Inflammatory macrophage (primary cell): ENCODE data around the gene KRT81.

Source experiments
- DNase-seq, 2 donors: peaks; one replicate each; pipeline ENCODE4 v3.0.0-alpha.2; 2020 to 2022

KRT81 gene

GRCh38 chr12:52238916-52239646 lies 52.3 kb downstream of the KRT81 start:
- DNase-seq: no peak

GRCh38 chr12:52238207-52238840 lies 53.0 kb downstream of the KRT81 start:
- no peak for DNase-seq

- DNase-seq: no peak
These were observed 54.8 kb downstream of the KRT81 start for GRCh38 chr12:52236386-52237050.
